ENCODE results near the gene ANKRD44.
A peak's percentile ranks its signal among the peaks of the same experiment; 100 is the strongest.

DNA sequence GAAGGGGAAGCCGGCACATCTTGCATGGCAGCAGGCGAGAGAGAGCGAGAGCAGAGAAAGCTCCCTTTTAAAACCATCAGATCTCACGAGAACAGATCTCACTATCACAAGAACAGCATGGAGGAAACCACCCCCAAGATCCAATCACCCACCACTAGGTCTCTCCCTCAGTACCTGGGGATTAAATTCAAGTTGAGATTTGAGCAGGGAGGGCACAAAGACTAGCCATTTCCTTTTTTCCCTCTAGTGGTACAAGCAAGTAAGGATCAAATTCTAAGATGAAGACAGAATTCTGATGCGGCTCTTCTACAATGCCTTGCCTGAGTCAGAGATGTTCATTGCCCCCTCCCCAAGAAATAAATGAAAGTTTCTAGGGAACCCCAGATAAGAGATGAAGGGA, 45.6 kb upstream of the ANKRD44 start:
- no peak for TF ChIP-seq EZH2 (IDR thresholded peaks at IDR 0.05)
- TF ChIP-seq, protein P1, sequence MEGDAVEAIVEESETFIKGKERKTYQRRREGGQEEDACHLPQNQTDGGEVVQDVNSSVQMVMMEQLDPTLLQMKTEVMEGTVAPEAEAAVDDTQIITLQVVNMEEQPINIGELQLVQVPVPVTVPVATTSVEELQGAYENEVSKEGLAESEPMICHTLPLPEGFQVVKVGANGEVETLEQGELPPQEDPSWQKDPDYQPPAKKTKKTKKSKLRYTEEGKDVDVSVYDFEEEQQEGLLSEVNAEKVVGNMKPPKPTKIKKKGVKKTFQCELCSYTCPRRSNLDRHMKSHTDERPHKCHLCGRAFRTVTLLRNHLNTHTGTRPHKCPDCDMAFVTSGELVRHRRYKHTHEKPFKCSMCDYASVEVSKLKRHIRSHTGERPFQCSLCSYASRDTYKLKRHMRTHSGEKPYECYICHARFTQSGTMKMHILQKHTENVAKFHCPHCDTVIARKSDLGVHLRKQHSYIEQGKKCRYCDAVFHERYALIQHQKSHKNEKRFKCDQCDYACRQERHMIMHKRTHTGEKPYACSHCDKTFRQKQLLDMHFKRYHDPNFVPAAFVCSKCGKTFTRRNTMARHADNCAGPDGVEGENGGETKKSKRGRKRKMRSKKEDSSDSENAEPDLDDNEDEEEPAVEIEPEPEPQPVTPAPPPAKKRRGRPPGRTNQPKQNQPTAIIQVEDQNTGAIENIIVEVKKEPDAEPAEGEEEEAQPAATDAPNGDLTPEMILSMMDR (IDR thresholded peaks at IDR 0.05), result peak; percentile 45
